Measurements from ENCODE around the gene METTL16.

The METTL16 gene

GRCh38 chr17:2369551-2370210, 142.0 kb downstream of the METTL16 start:
- TF ChIP-seq, protein P1, sequence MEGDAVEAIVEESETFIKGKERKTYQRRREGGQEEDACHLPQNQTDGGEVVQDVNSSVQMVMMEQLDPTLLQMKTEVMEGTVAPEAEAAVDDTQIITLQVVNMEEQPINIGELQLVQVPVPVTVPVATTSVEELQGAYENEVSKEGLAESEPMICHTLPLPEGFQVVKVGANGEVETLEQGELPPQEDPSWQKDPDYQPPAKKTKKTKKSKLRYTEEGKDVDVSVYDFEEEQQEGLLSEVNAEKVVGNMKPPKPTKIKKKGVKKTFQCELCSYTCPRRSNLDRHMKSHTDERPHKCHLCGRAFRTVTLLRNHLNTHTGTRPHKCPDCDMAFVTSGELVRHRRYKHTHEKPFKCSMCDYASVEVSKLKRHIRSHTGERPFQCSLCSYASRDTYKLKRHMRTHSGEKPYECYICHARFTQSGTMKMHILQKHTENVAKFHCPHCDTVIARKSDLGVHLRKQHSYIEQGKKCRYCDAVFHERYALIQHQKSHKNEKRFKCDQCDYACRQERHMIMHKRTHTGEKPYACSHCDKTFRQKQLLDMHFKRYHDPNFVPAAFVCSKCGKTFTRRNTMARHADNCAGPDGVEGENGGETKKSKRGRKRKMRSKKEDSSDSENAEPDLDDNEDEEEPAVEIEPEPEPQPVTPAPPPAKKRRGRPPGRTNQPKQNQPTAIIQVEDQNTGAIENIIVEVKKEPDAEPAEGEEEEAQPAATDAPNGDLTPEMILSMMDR (IDR thresholded peaks at IDR 0.05; ENCODE audit: control insufficient read depth, extremely low read depth, insufficient read depth): no peak
- DNase-seq (ENCODE audit: low read depth): no peak
- H3K4me3 ChIP-seq (ENCODE audit: low read depth, low read length): no peak overlapping the region

DNA sequence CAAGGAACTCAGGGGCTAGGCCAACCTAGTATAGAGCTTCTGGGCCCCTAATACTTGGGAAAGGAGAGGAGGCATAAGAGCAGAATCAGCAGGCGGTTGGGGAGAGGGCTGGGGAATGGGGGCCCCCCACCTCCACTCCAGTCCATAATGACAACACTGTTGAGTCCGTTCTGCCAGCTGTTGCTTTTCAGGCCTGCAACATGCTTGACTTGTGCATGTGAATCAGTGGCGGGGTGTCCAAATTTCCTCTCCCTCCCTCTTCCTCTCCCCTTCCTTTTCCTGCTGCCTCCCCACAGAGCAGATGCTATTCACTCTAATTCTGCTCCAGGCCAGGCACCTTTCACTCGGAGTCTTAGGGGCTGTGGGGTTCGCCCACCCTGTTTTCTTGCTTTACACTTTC, 142.6 kb downstream of the METTL16 start:
- TF ChIP-seq, protein P1 (IDR thresholded peaks at IDR 0.05; ENCODE audit: control insufficient read depth, extremely low read depth, insufficient read depth): no peak
- no peak for DNase-seq (ENCODE audit: low read depth)
- H3K4me3 ChIP-seq (ENCODE audit: low read depth, low read length): no peak overlapping the region

DNA sequence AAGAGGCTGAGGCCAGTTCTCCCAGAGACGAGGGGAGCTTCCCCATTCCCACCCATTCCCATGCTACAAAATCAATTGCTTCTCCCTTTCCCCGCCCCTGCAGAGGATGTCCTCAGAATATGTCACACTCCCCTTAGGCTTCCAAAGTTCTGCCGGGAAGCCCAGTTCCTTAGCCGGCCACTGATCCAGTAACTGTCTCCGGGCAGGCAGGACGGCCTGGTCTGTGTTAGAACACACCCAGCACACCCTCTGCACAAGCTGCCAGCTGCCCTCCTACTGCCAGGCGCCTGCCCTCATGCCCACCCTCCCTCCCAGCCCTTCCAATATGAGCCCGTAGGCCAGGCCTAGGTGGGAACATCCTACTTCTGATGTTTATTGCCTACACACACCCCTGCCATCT, 143.3 kb downstream of the METTL16 start:
- TF ChIP-seq, protein P1 (IDR thresholded peaks at IDR 0.05; ENCODE audit: control insufficient read depth, extremely low read depth, insufficient read depth): no peak
- no peak for DNase-seq (ENCODE audit: low read depth)

GRCh38 chr17:2366747-2367494, 144.8 kb downstream of the METTL16 start:
- TF ChIP-seq, protein P1 (IDR thresholded peaks at IDR 0.05; ENCODE audit: control insufficient read depth, extremely low read depth, insufficient read depth): peak; percentile 32; the same call in 1 of the 2 replicates

More for the DNA sequence above, 143.3 kb downstream of the METTL16 start:
- no peak overlapping the region for H3K4me3 ChIP-seq (ENCODE audit: low read depth, low read length)

More at GRCh38 chr17:2366747-2367494, 144.8 kb downstream of the METTL16 start:
- no peak overlapping the region for H3K4me3 ChIP-seq (ENCODE audit: low read depth, low read length)
- DNase-seq (ENCODE audit: low read depth): no peak

Measured in LNCaP clone FGC (cell line).